Heart right ventricle (tissue), 16 donors: ENCODE measurements around the gene HAUS5. TPM values are rescaled to one million over a fixed set of nuclear protein-coding genes. Genes with fewer than 3 reads are reported as not detected.
A peak's percentile ranks its signal among the peaks of the same experiment; 100 is the strongest.

Experiments
- ATAC-seq, 8 donors: fragments of 200-7000 bp; cut with Tn5 transposase; one replicate each; pipeline ENCODE4 v1.9.1; 2020; ENCODE audit warnings: mild to moderate bottlenecking in 8 of 8, moderate library complexity in 8 of 8, moderate number of reproducible peaks in 1 of 8
- DNase-seq, 2 donors: peaks; one replicate each; pipeline ENCODE4 v3.0.0-alpha.2; 2020
- H3K27ac ChIP-seq, 10 donors: fragments of 200-600 bp; sonication (generic) in 2 of 10; one replicate each; pipeline versions ENCODE4 v1.5.0 to v1.8.0; 2020 to 2022; ENCODE audit warnings: mild to moderate bottlenecking in 3 of 10
- H3K27me3 ChIP-seq, 7 donors: fragments of 200-600 bp; one replicate each; pipeline ENCODE4 v1.8.0; 2021 to 2022; ENCODE audit warnings: mild to moderate bottlenecking in 2 of 7
- H3K36me3 ChIP-seq, 9 donors: fragments of 200-600 bp; sonication (generic) in 1 of 9; one replicate each; pipeline versions ENCODE4 v1.5.0 to v1.8.0; 2020 to 2022; ENCODE audit warnings: mild to moderate bottlenecking in 2 of 9
- H3K4me1 ChIP-seq, 9 donors: fragments of 200-600 bp; sonication (generic) in 1 of 9; one replicate each; pipeline versions ENCODE4 v1.5.0 to v1.8.0; 2020 to 2022; ENCODE audit warnings: mild to moderate bottlenecking in 4 of 9
- H3K4me3 ChIP-seq, 10 donors: fragments of 200-600 bp; sonication (generic) in 2 of 10; one replicate each; pipeline versions ENCODE4 v1.5.0 to v1.8.0; 2020 to 2022; ENCODE audit warnings: mild to moderate bottlenecking in 7 of 10, moderate library complexity in 2 of 10
- H3K9me3 ChIP-seq, 11 donors: fragments of 200-600 bp in 10 of 11; sonication (generic) in 2 of 11; one replicate each; pipeline versions ENCODE4 v1.5.0 to v1.8.0; 2013 to 2022; ENCODE audit warnings: mild to moderate bottlenecking in 2 of 11, control low read depth in 1 of 11, moderate library complexity in 1 of 11
- WGBS, 2 donors: extraction: QIAGEN DNeasy Blood & Tissue Kit; methylation state at CpG; one replicate each; pipeline ENCODE4 v1.1.7; 2013; ENCODE audit warnings: inconsistent platforms in 1 of 2; 5-methylcytosine and 5-hydroxymethylcytosine counted together
- intact Hi-C, 10 donors: fragments of 100-400 bp; cut with DNase I; formaldehyde crosslinking; loops; one replicate each; pipeline versions ENCODE4 v1.11.1 to v1.14.2; 2022
- polyA plus RNA-seq, 2 donors: library from polyadenylated mRNA; stranded (reverse); fragments of 200-250 nt; gene quantifications; one replicate each; pipeline ENCODE4 v1.2.3, GENCODE V29; 2013
- total RNA-seq, 10 donors: library from RNA; stranded (reverse); fragmentation: NEBNext Ultra II Directional in 3 of 10; extraction: Animal tissue kit (Norgen Biotek cat#: 25700) in 3 of 10; gene quantifications; one replicate each; pipeline versions ENCODE4 v1.2.1 to v1.2.4, GENCODE V29; 2021 to 2023
- TF ChIP-seq, protein P1 (sequence below), 9 donors: fragments of 200-600 bp; sonication (generic) in 2 of 9; IDR thresholded peaks; one replicate each; pipeline versions ENCODE4 v1.5.0 to v1.8.0; 2021 to 2022; ENCODE audit warnings: antibody characterized with exemption in 9 of 9, mild to moderate bottlenecking in 5 of 9, moderate library complexity in 1 of 9
- donor health status: Arrhythmogenic right ventricular cardiomyopathy.
- donor health status: ischemic (EF 13 %, LVEDD 7.1; RV severe dilation, severe dysfunction).
- donor health status: healthy with polysubstance abuse.
- donor health status: DM: no; HTN: yes; CAD: no.
- donor health status: DM: no; HTN: no; CAD: no.
- donor health status: ischemic (EF 25% LVEDD 6.9; RV normal size, moderate dysfunction).
- donor health status: ischemic (EF 25% LVEDD 5.7; RV mildly dilated, moderate dysfunction).
- donor health status: healthy.
- donor health status: DM: yes; HTN: yes; CAD: no.
- donor health status: Ischemic cardiomyopathy.
- donor health status: ischemic (EF 35%, LVEDD 5.7; RV mildly dilated, moderate dysfunction).
- donor health status: nonischemic (EF 11% LVEDD 7.7; RV severe dilation, severe dysfunction).
- donor health status: DM: yes; HTN: yes; CAD: no.
- donor health status: PGD.
- donor health status: ischemic (EF 29% LVEDD 5.4; RV normal size, mild dysfunction).
- donor health status: nonischemic (EF 23%, LVEDD 6.1; RV moderate dilation, normal function).

The HAUS5 gene
- total and polyA plus RNA-seq, 12 donors, result 3.2 to 14.1 (median 4.8) TPM

DNA sequence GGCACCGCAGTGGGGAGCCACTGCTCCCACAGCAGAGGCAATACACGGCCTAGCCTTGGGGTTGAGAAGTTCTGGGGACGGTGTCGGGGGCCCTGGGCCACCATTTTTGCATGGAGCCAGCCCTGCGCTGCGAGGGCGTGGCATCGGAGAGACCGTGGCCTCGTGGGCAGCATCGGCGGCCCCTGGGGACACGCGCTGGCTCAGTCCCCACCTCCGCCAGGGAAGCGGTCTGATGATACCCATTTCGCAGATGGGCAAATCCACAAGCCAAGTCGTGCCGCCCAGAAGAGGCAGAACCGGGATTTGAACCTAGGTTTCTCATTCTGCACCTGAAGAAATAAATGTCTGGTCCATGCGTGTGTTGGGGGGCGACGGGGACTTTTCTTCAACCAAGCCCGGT is 52.6 kb downstream of the HAUS5 start:
- ATAC-seq, result no peak
- intact Hi-C loops, result no loop called here
- no peaks in the 10 kb centered on the region for H3K4me1 ChIP-seq
- WGBS, 2 donors, result 94 to 96% methylated on average over 24 of the region's 24 CpGs
- no peak overlapping the region for H3K4me3 ChIP-seq
- peaks cover 0 to 5% (median 0%) of the 10 kb centered on the region in 7 donors for H3K27me3 ChIP-seq
- peaks cover 0 to 59% (median 6%) of the 10 kb centered on the region in 9 donors for H3K36me3 ChIP-seq
- no peak for DNase-seq
- TF ChIP-seq, protein P1, sequence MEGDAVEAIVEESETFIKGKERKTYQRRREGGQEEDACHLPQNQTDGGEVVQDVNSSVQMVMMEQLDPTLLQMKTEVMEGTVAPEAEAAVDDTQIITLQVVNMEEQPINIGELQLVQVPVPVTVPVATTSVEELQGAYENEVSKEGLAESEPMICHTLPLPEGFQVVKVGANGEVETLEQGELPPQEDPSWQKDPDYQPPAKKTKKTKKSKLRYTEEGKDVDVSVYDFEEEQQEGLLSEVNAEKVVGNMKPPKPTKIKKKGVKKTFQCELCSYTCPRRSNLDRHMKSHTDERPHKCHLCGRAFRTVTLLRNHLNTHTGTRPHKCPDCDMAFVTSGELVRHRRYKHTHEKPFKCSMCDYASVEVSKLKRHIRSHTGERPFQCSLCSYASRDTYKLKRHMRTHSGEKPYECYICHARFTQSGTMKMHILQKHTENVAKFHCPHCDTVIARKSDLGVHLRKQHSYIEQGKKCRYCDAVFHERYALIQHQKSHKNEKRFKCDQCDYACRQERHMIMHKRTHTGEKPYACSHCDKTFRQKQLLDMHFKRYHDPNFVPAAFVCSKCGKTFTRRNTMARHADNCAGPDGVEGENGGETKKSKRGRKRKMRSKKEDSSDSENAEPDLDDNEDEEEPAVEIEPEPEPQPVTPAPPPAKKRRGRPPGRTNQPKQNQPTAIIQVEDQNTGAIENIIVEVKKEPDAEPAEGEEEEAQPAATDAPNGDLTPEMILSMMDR (IDR thresholded peaks at IDR 0.05), result no peak
- H3K27ac ChIP-seq, result no peak overlapping the region
- H3K9me3 ChIP-seq, result no peaks in the 10 kb centered on the region

DNA sequence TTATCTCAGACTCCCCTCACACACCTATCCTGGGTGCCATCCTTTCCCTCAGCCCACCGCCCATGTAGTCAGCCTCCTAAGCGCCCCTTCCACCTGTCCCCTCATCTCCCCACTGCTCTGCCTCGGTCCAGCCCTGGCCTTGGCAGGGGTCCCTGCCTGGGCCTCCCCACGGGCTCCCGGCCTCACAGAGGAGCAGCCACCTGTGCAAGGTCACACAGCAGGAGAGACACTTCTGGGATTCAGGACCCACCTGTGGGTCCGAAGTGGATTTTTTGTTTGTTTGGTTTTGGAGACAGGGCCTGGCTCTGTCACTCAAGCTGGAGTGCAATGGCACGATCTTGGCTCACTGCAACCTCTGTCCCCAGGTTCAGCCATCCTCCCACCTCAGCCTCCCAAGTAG is 53.1 kb downstream of the HAUS5 start:
- no peaks in the 10 kb centered on the region for H3K4me1 ChIP-seq
- no peak overlapping the region for H3K27ac ChIP-seq
- H3K4me3 ChIP-seq, result no peak overlapping the region
- peaks cover 0 to 5% (median 0%) of the 10 kb centered on the region in 7 donors for H3K27me3 ChIP-seq
- DNase-seq, result no peak
- intact Hi-C loops, result no loop called here
- WGBS, 2 donors, result 76 to 89% methylated on average over 7 of the region's 7 CpGs
- H3K36me3 ChIP-seq, result peaks cover 0 to 55% (median 6%) of the 10 kb centered on the region in 9 donors
- TF ChIP-seq, protein P1 (IDR thresholded peaks at IDR 0.05), result no peak
- no peaks in the 10 kb centered on the region for H3K9me3 ChIP-seq
- ATAC-seq, result peak in 1 of 8 donors; percentile 30

DNA sequence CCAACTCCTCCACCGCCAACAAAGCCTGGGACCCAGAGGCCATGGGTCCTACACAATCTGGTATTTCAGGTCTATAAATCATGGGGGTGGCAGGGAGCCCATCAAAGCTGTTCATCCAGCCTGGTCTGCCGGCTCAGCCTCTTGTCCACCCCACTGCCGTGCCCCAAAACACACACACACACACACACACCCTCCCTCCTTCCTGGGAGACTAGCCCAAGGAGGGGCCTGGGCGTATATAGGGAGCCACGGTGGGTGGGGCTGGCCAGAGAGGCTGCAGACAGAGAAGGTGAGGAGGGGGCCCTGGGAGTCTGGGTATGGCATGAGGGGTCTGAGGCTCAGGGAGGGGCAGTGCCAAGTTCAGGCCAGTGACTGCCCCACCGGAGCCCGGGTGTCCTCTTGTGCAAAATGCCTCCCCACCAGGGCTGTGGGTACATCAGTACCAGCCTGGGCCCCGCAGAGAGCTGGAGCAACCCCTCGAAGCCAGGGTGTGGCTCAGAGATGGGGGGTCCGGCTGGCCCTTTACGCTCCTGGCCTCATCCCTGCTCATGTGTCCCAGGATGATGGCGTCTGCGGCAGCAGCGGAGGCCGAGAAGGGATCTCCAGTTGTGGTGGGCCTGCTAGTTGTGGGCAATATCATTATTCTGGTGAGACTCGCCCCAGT is 53.8 kb downstream of the HAUS5 start, which contains the start of gene UPK1A:
TSS of gene UPK1A (plus strand) at position 267 of the 663 bp plus-strand sequence. CDS start at position 563, 296 bp downstream.
- Histone ChIP-seq H3K27me3 (peaks cover 0 to 10% (median 0%) of the 10 kb centered on the region in 7 donors), H3K4me1 (no peaks in the 10 kb centered on the region), H3K36me3 (peaks cover 0 to 47% (median 6%) of the 10 kb centered on the region in 9 donors), H3K4me3 (no peak within 1 kb of the TSS), H3K9me3 (no peaks in the 10 kb centered on the region), H3K27ac (no peak within 1 kb of the TSS)
- ATAC-seq (peak in 5 of 8 donors; percentile 6 to 56 (median 16)), DNase-seq (no peak)
- 69 to 76% methylated on average over 16 of the region's 16 CpGs for WGBS, 2 donors
- TF ChIP-seq, protein P1 (IDR thresholded peaks at IDR 0.05), result no peak
- intact Hi-C loops, result no loop called here

DNA sequence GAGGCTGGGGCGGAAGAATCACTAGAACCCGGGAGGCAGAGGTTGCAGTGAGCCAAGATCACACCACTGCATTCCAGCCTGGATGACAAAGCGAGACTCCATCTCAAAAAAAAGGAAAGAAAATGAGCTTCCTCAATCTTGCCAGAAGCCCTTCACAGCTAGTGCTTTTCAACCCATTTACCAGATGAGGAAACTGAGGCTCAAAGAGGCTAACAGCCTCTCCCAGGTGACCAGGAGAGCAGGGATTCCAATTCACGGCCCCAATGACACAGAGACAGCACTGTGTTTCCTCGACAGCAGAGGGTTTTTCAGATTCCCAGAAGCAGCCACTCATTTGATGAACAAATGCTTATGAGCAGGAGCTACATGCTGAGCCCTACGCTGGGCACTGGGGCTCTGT is 57.0 kb downstream of the HAUS5 start:
- no peak overlapping the region for H3K27ac ChIP-seq
- intact Hi-C loops, result no loop called here
- peaks cover 0 to 15% (median 0%) of the 10 kb centered on the region in 9 donors for H3K36me3 ChIP-seq
- H3K27me3 ChIP-seq, result peaks cover 0 to 40% (median 32%) of the 10 kb centered on the region in 7 donors
- DNase-seq (no peak), ATAC-seq (no peak)
- no peak overlapping the region for H3K4me3 ChIP-seq
- WGBS, 2 donors, result 73 to 81% methylated on average over 6 of the region's 6 CpGs
- H3K4me1 ChIP-seq, result peaks cover 0 to 9% (median 0%) of the 10 kb centered on the region in 9 donors
- TF ChIP-seq, protein P1 (IDR thresholded peaks at IDR 0.05), result no peak
- H3K9me3 ChIP-seq, result no peaks in the 10 kb centered on the region
